GM23338 (cell line): Measurements from ENCODE around the gene ZNF346. TPM values are rescaled to one million over a fixed set of nuclear protein-coding genes. Genes with fewer than 3 reads are reported as not detected.

ENCODE experiments used
- ATAC-seq: fragments of 200-7000 bp; cut with Tn5 transposase; 3 replicates; pipeline ENCODE4 v1.9.1; 2020
- DNase-seq: peaks from one replicate; pipeline ENCODE4 v3.0.0-alpha.2; 2015; ENCODE audit warnings: low spot score
- H2AFZ ChIP-seq: fragments of 200-600 bp; sonication (generic); 2 replicates; pipeline ENCODE4 v1.8.0; 2016; ENCODE audit warnings: antibody characterized with exemption, mild to moderate bottlenecking, moderate library complexity
- H3F3A ChIP-seq: fragments of 200-600 bp; sonication (generic); replicated peaks from 2 replicates; pipeline ENCODE4 v1.8.0; 2017; ENCODE audit warnings: antibody characterized with exemption, mixed run types, low read depth
- H3K27ac ChIP-seq: fragments of 200-600 bp; sonication (generic); 2 replicates; pipeline ENCODE4 v1.6.1; 2016; ENCODE audit warnings: low read depth
- H3K27me3 ChIP-seq: fragments of 200-600 bp; sonication (generic); 2 replicates; pipeline ENCODE4 v1.8.0; 2016; ENCODE audit warnings: mild to moderate bottlenecking, mixed run types, moderate library complexity; ENCODE audit not compliant: insufficient read depth
- H3K36me3 ChIP-seq: fragments of 200-600 bp; sonication (generic); 2 replicates; pipeline ENCODE4 v1.8.0; 2016; ENCODE audit warnings: mild to moderate bottlenecking; ENCODE audit not compliant: insufficient read depth
- H3K4me1 ChIP-seq: fragments of 200-600 bp; sonication (generic); 2 replicates; pipeline ENCODE4 v1.8.0; 2016; ENCODE audit warnings: mild to moderate bottlenecking, moderate library complexity; ENCODE audit not compliant: insufficient read depth
- H3K4me2 ChIP-seq: fragments of 200-600 bp; sonication (generic); 2 replicates; pipeline ENCODE4 v1.7.1; 2017; ENCODE audit warnings: mixed run types
- H3K4me3 ChIP-seq: fragments of 200-600 bp; sonication (generic); 2 replicates; pipeline ENCODE4 v1.6.1; 2016; ENCODE audit warnings: mixed run types
- H3K79me2 ChIP-seq: fragments of 200-600 bp; sonication (generic); replicated peaks from 2 replicates; pipeline ENCODE4 v1.8.0; 2017; ENCODE audit warnings: mild to moderate bottlenecking; ENCODE audit not compliant: insufficient read depth
- H3K9me2 ChIP-seq: fragments of 200-600 bp; sonication (generic); 2 replicates; pipeline ENCODE4 v1.8.0; 2017; ENCODE audit not compliant: insufficient read depth
- H4K20me1 ChIP-seq: fragments of 200-600 bp; sonication (generic); replicated peaks from 2 replicates; pipeline ENCODE4 v1.8.0; 2017; ENCODE audit warnings: mild to moderate bottlenecking; ENCODE audit not compliant: insufficient read depth
- H3K27ac Mint-ChIP-seq: 2 replicates; pipeline ENCODE4 v1.8.0; 2020; ENCODE audit warnings: inconsistent platforms, mild to moderate bottlenecking, moderate library complexity, mixed read lengths
- H3K27me3 Mint-ChIP-seq: 3 replicates; pipeline ENCODE4 v1.8.0; 2022; ENCODE audit warnings: low read depth, mild to moderate bottlenecking, moderate library complexity, mixed read lengths, inconsistent platforms; ENCODE audit not compliant: insufficient read depth, poor library complexity
- H3K36me3 Mint-ChIP-seq: 3 replicates; pipeline ENCODE4 v1.8.0; 2021; ENCODE audit warnings: low read depth, mild to moderate bottlenecking, inconsistent platforms, moderate library complexity, mixed read lengths
- H3K4me1 Mint-ChIP-seq: 3 replicates; pipeline ENCODE4 v1.8.0; 2020; ENCODE audit warnings: mild to moderate bottlenecking, inconsistent platforms, mixed read lengths
- H3K4me3 Mint-ChIP-seq: 3 replicates; pipeline ENCODE4 v1.8.0; 2021; ENCODE audit warnings: moderate library complexity, mild to moderate bottlenecking, inconsistent platforms, mixed read lengths
- H3K9me3 Mint-ChIP-seq: 3 replicates; pipeline ENCODE4 v1.8.0; 2020; ENCODE audit warnings: moderate library complexity, mild to moderate bottlenecking, inconsistent platforms, mixed read lengths
- CREB1 ChIP-seq: fragments of 250-450 bp; sonication (Bioruptor Pico); IDR thresholded peaks from 2 replicates; pipeline ENCODE4 v1.5.0; 2020; ENCODE audit warnings: low read depth, mild to moderate bottlenecking, moderate library complexity
- EZH2 ChIP-seq: fragments of 200-600 bp; sonication (generic); IDR thresholded peaks from one replicate; pipeline ENCODE4 v1.8.0; 2017; ENCODE audit warnings: antibody characterized with exemption, mild to moderate bottlenecking, low read depth; ENCODE audit not compliant: unreplicated experiment
- EZH2phosphoT487 ChIP-seq: fragments of 200-600 bp; sonication (generic); IDR thresholded peaks from one replicate; pipeline ENCODE4 v1.8.1; 2018; ENCODE audit warnings: antibody characterized with exemption; ENCODE audit not compliant: unreplicated experiment
- JUNB ChIP-seq: IDR thresholded peaks from one replicate; pipeline ENCODE4 v1.6.1; 2016; ENCODE audit warnings: antibody characterized with exemption; ENCODE audit not compliant: unreplicated experiment
- NANOG ChIP-seq: IDR thresholded peaks from 2 replicates; pipeline ENCODE4 v1.6.1; 2016; ENCODE audit warnings: antibody characterized with exemption, borderline replicate concordance
- POLR2AphosphoS5 ChIP-seq: IDR thresholded peaks from 2 replicates; pipeline ENCODE4 v1.6.1; 2016; ENCODE audit warnings: antibody characterized with exemption, low read depth
- ZNF331 ChIP-seq: fragments of 250-450 bp; sonication (Bioruptor Pico); IDR thresholded peaks from 2 replicates; pipeline ENCODE4 v1.5.0; 2020; ENCODE audit warnings: low read depth, mild to moderate bottlenecking, moderate library complexity
- polyA plus RNA-seq: library from polyadenylated mRNA; unstranded; fragments of >200 nt; fragmentation: Nextera tagmentation; extraction: Ambion mirVana; gene quantifications from 2 replicates; pipeline ENCODE4 v1.2.1, GENCODE V29; 2016
- total RNA-seq: library from RNA; depleted of rRNA; stranded (reverse); fragments of >200 nt; shearing (Covaris generic); gene quantifications from 2 replicates; pipeline ENCODE4 v1.2.3, GENCODE V29; 2014
- TF ChIP-seq, protein P1 (sequence below): fragments of 250-450 bp; sonication (Bioruptor Pico); IDR thresholded peaks from 2 replicates; pipeline ENCODE4 v1.5.0; 2020; ENCODE audit warnings: mild to moderate bottlenecking, moderate library complexity
- TF ChIP-seq, protein P2 (sequence below): IDR thresholded peaks from 2 replicates; pipeline ENCODE4 v1.6.1; 2016; ENCODE audit warnings: antibody characterized with exemption
- TF ChIP-seq, protein P3 (sequence below): IDR thresholded peaks from one replicate; pipeline ENCODE4 v1.6.1; 2018; ENCODE audit warnings: antibody characterized with exemption; ENCODE audit not compliant: unreplicated experiment

The ZNF346 gene
- total and polyA plus RNA-seq, 2 experiments from 2014 or later, result 11.0 to 27.2 TPM

DNA sequence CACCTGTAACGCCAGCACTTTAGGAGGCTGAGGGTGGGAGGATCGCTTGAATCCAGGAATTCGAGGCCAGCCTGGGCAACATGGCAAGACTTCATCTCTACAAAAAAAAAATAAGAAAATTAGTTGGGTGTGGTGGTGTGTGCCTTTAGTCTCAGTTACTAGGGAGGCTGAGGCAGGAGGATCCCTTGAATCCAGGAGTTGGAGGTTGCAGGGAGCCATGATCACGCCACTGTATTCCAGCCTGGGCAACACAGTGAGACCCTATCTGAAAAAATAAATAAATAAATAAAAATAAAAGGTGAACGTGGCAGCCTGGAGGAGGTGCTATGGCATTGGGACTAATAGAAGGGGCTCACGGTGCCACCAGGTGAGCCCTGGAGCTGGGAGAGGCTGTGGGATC is 71.3 kb downstream of the ZNF346 start (continued):
- TF ChIP-seq, protein P1, sequence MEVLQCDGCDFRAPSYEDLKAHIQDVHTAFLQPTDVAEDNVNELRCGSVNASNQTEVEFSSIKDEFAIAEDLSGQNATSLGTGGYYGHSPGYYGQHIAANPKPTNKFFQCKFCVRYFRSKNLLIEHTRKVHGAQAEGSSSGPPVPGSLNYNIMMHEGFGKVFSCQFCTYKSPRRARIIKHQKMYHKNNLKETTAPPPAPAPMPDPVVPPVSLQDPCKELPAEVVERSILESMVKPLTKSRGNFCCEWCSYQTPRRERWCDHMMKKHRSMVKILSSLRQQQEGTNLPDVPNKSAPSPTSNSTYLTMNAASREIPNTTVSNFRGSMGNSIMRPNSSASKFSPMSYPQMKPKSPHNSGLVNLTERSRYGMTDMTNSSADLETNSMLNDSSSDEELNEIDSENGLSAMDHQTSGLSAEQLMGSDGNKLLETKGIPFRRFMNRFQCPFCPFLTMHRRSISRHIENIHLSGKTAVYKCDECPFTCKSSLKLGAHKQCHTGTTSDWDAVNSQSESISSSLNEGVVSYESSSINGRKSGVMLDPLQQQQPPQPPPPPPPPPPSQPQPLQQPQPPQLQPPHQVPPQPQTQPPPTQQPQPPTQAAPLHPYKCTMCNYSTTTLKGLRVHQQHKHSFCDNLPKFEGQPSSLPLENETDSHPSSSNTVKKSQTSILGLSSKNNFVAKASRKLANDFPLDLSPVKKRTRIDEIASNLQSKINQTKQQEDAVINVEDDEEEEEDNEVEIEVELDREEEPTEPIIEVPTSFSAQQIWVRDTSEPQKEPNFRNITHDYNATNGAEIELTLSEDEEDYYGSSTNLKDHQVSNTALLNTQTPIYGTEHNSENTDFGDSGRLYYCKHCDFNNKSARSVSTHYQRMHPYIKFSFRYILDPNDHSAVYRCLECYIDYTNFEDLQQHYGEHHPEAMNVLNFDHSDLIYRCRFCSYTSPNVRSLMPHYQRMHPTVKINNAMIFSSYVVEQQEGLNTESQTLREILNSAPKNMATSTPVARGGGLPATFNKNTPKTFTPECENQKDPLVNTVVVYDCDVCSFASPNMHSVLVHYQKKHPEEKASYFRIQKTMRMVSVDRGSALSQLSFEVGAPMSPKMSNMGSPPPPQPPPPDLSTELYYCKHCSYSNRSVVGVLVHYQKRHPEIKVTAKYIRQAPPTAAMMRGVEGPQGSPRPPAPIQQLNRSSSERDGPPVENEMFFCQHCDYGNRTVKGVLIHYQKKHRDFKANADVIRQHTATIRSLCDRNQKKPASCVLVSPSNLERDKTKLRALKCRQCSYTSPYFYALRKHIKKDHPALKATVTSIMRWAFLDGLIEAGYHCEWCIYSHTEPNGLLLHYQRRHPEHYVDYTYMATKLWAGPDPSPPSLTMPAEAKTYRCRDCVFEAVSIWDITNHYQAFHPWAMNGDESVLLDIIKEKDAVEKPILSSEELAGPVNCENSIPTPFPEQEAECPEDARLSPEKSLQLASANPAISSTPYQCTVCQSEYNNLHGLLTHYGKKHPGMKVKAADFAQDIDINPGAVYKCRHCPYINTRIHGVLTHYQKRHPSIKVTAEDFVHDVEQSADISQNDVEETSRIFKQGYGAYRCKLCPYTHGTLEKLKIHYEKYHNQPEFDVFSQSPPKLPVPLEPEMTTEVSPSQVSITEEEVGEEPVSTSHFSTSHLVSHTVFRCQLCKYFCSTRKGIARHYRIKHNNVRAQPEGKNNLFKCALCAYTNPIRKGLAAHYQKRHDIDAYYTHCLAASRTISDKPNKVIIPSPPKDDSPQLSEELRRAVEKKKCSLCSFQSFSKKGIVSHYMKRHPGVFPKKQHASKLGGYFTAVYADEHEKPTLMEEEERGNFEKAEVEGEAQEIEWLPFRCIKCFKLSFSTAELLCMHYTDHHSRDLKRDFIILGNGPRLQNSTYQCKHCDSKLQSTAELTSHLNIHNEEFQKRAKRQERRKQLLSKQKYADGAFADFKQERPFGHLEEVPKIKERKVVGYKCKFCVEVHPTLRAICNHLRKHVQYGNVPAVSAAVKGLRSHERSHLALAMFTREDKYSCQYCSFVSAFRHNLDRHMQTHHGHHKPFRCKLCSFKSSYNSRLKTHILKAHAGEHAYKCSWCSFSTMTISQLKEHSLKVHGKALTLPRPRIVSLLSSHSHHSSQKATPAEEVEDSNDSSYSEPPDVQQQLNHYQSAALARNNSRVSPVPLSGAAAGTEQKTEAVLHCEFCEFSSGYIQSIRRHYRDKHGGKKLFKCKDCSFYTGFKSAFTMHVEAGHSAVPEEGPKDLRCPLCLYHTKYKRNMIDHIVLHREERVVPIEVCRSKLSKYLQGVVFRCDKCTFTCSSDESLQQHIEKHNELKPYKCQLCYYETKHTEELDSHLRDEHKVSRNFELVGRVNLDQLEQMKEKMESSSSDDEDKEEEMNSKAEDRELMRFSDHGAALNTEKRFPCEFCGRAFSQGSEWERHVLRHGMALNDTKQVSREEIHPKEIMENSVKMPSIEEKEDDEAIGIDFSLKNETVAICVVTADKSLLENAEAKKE, result no peak
- TF ChIP-seq ZNF331 (CRISPR knock-in tag) (no peak), JUNB (no peak)

DNA sequence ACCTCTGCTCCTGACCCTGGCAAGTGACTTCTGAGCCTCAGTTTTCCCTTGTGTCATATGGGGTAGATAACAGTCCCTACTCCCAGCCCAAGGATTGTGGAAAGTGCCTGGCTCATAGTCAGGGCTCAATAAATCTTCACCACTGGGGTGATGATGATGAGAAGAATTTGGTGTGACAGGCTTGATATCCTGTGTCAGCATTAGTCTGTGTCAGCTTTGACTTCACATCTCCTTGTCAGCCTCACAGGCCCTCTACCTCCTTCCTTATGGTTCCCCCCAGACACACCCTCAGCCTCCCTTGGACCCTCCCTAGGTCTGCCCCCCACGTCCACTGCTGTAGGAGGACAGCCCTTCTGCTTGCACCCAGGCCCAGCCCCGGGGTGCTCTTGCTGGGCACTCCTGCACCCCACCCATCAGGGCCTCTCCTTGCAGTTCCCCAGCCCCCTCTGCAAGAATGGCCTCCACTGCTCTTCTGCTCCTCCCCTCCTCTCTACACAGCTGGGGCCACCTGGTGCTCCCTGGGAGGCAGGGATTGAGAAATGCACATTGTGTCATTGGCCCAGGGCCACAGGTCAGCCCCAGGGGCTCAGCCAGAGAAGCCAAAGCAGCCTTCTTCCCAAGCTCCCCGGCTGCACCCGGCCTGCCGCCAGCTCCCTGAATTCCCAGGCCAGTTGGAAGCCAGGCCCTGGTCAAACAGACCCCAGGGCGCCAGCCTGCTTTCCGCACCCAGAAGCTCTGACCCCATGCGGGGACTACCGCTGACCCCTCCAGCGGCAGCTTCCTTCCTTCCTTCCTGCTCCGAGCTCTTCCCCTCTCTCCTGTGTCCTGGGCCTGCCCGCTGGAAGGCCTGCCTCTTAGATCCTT is 72.0 kb downstream of the ZNF346 start:
- Mint-ChIP-seq H3K27ac (no peak overlapping the region), H3K4me1 (peaks cover 13% of the 10 kb centered on the region), H3K9me3 (no peaks in the 10 kb centered on the region; the same call in 2 of the 3 replicates), H3K27me3 (peaks cover 13% of the 10 kb centered on the region), H3K36me3 (peaks cover 32% of the 10 kb centered on the region), H3K4me3 (no peak overlapping the region)
- Histone ChIP-seq H3K27me3 (no peaks in the 10 kb centered on the region), H3K4me2 (no peak overlapping the region), H3K79me2 (no peaks in the 10 kb centered on the region; the same call in 1 of the 2 replicates), H3K4me3 (no peak overlapping the region), H3K4me1 (peaks cover 9% of the 10 kb centered on the region), H4K20me1 (peaks cover 5% of the 10 kb centered on the region; the same call in 1 of the 2 replicates), H3K27ac (0 out of 2 replicates have a peak overlapping the region, but pooled peaks have one; percentile 14), H3K9me2 (no peaks in the 10 kb centered on the region), H3K36me3 (peaks cover 5% of the 10 kb centered on the region), H2AFZ (no peak overlapping the region), H3F3A (0 out of 2 replicates have a peak, but pooled peaks cover 8% of the 10 kb centered on the region)
- ATAC-seq, result no peak
- DNase-seq, result no peak
- TF ChIP-seq NANOG, result no peak
- no peak for TF ChIP-seq JUNB
- TF ChIP-seq, protein P2, sequence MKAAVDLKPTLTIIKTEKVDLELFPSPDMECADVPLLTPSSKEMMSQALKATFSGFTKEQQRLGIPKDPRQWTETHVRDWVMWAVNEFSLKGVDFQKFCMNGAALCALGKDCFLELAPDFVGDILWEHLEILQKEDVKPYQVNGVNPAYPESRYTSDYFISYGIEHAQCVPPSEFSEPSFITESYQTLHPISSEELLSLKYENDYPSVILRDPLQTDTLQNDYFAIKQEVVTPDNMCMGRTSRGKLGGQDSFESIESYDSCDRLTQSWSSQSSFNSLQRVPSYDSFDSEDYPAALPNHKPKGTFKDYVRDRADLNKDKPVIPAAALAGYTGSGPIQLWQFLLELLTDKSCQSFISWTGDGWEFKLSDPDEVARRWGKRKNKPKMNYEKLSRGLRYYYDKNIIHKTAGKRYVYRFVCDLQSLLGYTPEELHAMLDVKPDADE, result no peak
- no peak for TF ChIP-seq EZH2phosphoT487
- no peak for TF ChIP-seq EZH2
- TF ChIP-seq, protein P3, sequence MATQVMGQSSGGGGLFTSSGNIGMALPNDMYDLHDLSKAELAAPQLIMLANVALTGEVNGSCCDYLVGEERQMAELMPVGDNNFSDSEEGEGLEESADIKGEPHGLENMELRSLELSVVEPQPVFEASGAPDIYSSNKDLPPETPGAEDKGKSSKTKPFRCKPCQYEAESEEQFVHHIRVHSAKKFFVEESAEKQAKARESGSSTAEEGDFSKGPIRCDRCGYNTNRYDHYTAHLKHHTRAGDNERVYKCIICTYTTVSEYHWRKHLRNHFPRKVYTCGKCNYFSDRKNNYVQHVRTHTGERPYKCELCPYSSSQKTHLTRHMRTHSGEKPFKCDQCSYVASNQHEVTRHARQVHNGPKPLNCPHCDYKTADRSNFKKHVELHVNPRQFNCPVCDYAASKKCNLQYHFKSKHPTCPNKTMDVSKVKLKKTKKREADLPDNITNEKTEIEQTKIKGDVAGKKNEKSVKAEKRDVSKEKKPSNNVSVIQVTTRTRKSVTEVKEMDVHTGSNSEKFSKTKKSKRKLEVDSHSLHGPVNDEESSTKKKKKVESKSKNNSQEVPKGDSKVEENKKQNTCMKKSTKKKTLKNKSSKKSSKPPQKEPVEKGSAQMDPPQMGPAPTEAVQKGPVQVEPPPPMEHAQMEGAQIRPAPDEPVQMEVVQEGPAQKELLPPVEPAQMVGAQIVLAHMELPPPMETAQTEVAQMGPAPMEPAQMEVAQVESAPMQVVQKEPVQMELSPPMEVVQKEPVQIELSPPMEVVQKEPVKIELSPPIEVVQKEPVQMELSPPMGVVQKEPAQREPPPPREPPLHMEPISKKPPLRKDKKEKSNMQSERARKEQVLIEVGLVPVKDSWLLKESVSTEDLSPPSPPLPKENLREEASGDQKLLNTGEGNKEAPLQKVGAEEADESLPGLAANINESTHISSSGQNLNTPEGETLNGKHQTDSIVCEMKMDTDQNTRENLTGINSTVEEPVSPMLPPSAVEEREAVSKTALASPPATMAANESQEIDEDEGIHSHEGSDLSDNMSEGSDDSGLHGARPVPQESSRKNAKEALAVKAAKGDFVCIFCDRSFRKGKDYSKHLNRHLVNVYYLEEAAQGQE, result no peak
- TF ChIP-seq CREB1 (CRISPR knock-in tag), result no peak
- TF ChIP-seq POLR2AphosphoS5, result no peak
- no peak for TF ChIP-seq ZNF331 (CRISPR knock-in tag)
